MM.1S (cell line): ENCODE measurements around the gene SHOC1.

Experiments
- DNase-seq: peaks from one replicate; pipeline ENCODE4 v3.0.0-alpha.2; 2015
- H2AFZ ChIP-seq: fragments of 300-600 bp; sonication (generic); 2 replicates; pipeline ENCODE4 v1.6.0; 2016; ENCODE audit warnings: antibody characterized with exemption, low read length
- H3F3A ChIP-seq: fragments of 300-600 bp; sonication (generic); 2 replicates; pipeline ENCODE4 v1.6.1; 2016; ENCODE audit warnings: mild to moderate bottlenecking, antibody characterized with exemption, low read length, moderate library complexity, mixed read lengths; ENCODE audit not compliant: insufficient read depth
- H3K27ac ChIP-seq: fragments of 300-600 bp; sonication (generic); 2 replicates; pipeline ENCODE4 v1.5.1; 2016; ENCODE audit warnings: mild to moderate bottlenecking, low read length
- H3K27me3 ChIP-seq: fragments of 300-600 bp; sonication (generic); replicated peaks from 2 replicates; pipeline ENCODE4 v1.6.0; 2016; ENCODE audit warnings: low read length; ENCODE audit not compliant: insufficient read depth
- H3K36me3 ChIP-seq: fragments of 300-600 bp; sonication (generic); replicated peaks from 2 replicates; pipeline ENCODE4 v1.6.1; 2016; ENCODE audit warnings: mild to moderate bottlenecking, low read length, mixed read lengths; ENCODE audit not compliant: insufficient read depth
- H3K4me1 ChIP-seq: fragments of 300-600 bp; sonication (generic); 2 replicates; pipeline ENCODE4 v1.6.1; 2016; ENCODE audit warnings: low read length, mixed read lengths
- H3K4me2 ChIP-seq: fragments of 300-600 bp; sonication (generic); 2 replicates; pipeline ENCODE4 v1.6.0; 2016; ENCODE audit warnings: low read depth, low read length
- H3K4me3 ChIP-seq: fragments of 300-600 bp; sonication (generic); 2 replicates; pipeline ENCODE4 v1.5.1; 2016; ENCODE audit warnings: low read length, mixed read lengths
- H3K79me2 ChIP-seq: fragments of 300-600 bp; sonication (generic); 2 replicates; pipeline ENCODE4 v1.6.1; 2016; ENCODE audit warnings: mixed run types, low read length, mixed read lengths
- H3K9ac ChIP-seq: fragments of 300-600 bp; sonication (generic); 2 replicates; pipeline ENCODE4 v1.6.1; 2016; ENCODE audit warnings: low read length, mixed read lengths
- H3K9me2 ChIP-seq: fragments of 300-600 bp; sonication (generic); replicated peaks from 2 replicates; pipeline ENCODE4 v1.6.1; 2016; ENCODE audit warnings: mild to moderate bottlenecking, low read length, mixed read lengths; ENCODE audit not compliant: insufficient read depth
- H3K9me3 ChIP-seq: fragments of 300-600 bp; sonication (generic); replicated peaks from 2 replicates; pipeline ENCODE4 v1.6.1; 2016; ENCODE audit warnings: mild to moderate bottlenecking, low read length, mixed read lengths; ENCODE audit not compliant: insufficient read depth
- H4K20me1 ChIP-seq: fragments of 300-600 bp; sonication (generic); 2 replicates; pipeline ENCODE4 v1.6.1; 2016; ENCODE audit warnings: mild to moderate bottlenecking, low read length, moderate library complexity, mixed read lengths; ENCODE audit not compliant: insufficient read depth
- EZH2 ChIP-seq: fragments of 300-600 bp; sonication (generic); optimal IDR thresholded peaks from 2 replicates; pipeline ENCODE3; 2017; ENCODE audit warnings: low read depth, mild to moderate bottlenecking, antibody characterized with exemption, low read length, mixed read lengths
- EZH2phosphoT487 ChIP-seq: fragments of 300-600 bp; sonication (generic); IDR thresholded peaks from 2 replicates; pipeline ENCODE4 v1.6.1; 2018; ENCODE audit warnings: antibody characterized with exemption, low read length
- TF ChIP-seq, protein P1 (sequence below): fragments of 300-600 bp; sonication (generic); IDR thresholded peaks from 2 replicates; pipeline ENCODE4 v1.5.1; 2016; ENCODE audit warnings: antibody characterized with exemption, low read length, mixed read lengths

The SHOC1 gene

DNA sequence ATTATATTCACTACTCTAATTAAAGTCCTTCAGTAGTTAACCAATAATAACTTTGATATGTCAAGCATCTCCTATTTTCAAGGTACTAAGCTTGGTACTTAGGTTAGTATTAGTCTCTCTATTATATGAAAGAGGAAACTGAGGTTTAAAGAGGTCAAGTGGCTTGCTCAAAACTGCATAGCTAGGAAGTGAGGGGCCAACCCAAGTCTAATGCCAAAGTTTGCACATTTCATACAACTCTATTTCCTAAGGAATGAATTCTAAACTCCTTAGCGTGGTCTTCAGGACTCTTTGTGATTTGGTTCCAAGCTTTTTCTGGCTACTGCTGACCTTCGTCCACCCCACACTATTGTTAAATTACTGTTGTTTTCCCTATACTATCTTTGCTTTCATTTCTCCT is 9.9 kb upstream of the SHOC1 start:
- Histone ChIP-seq H3K4me2 (no peak overlapping the region), H3F3A (no peaks in the 10 kb centered on the region), H3K27ac (no peak overlapping the region), H3K36me3 (no peaks in the 10 kb centered on the region), H4K20me1 (no peaks in the 10 kb centered on the region), H3K27me3 (no peaks in the 10 kb centered on the region), H3K4me1 (no peaks in the 10 kb centered on the region), H3K79me2 (no peaks in the 10 kb centered on the region), H3K9ac (no peak overlapping the region), H2AFZ (no peak overlapping the region), H3K9me3 (no peaks in the 10 kb centered on the region), H3K9me2 (no peaks in the 10 kb centered on the region), H3K4me3 (no peak overlapping the region)
- TF ChIP-seq, protein P1, sequence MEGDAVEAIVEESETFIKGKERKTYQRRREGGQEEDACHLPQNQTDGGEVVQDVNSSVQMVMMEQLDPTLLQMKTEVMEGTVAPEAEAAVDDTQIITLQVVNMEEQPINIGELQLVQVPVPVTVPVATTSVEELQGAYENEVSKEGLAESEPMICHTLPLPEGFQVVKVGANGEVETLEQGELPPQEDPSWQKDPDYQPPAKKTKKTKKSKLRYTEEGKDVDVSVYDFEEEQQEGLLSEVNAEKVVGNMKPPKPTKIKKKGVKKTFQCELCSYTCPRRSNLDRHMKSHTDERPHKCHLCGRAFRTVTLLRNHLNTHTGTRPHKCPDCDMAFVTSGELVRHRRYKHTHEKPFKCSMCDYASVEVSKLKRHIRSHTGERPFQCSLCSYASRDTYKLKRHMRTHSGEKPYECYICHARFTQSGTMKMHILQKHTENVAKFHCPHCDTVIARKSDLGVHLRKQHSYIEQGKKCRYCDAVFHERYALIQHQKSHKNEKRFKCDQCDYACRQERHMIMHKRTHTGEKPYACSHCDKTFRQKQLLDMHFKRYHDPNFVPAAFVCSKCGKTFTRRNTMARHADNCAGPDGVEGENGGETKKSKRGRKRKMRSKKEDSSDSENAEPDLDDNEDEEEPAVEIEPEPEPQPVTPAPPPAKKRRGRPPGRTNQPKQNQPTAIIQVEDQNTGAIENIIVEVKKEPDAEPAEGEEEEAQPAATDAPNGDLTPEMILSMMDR, result no peak
- TF ChIP-seq EZH2, result no peak
- no peak for TF ChIP-seq EZH2phosphoT487
- no peak for DNase-seq

DNA sequence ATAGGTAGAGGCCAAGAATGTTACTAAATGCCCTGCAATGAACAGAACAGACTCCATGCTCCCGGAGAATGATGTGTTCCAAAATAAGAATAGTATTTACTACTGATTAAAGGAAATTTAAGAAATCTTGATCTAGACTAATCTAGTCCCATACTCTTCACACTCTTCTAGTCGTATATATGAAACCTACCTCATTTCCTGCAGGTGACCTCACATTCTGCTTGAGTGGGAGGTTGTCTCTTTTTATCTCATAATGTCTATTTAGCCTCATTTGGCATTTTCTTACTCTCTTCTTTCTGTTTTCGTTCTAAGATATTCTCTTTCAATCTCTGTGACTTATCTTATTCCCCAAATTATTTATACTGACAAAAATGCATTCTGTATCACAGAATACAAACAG is 9.2 kb upstream of the SHOC1 start:
- no peaks in the 10 kb centered on the region for H3F3A ChIP-seq
- H3K4me1 ChIP-seq, result no peaks in the 10 kb centered on the region
- no peaks in the 10 kb centered on the region for H3K9me2 ChIP-seq

DNA sequence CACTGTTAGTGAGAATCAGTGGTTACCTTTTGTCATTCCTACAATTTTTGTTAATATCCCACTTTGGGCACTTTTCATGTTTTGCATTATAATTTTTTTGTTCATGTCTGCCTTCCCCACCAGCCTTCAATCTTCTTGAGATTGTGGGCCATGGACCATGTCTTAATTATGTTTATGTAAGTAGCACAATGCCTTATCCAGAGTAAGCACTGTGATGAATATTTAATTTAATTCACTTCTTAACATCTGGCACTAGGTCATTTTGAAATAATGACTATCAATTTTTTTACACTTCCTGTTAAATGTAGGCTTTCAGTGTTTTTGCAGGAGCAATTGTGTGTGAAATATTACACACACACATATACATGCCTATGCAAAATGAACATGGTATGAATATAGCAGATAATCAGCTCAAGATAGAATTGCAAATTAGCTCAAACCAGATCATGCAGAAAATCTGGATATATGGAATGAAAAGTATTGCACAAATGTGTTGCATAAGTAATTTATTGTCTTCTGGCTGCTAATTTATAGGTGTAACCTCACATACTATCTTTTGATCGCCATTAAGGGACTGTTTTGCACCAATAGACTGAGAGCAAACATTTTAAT is 5.3 kb upstream of the SHOC1 start:
- no peaks in the 10 kb centered on the region for H3K4me1 ChIP-seq
- no peak for DNase-seq
- no peaks in the 10 kb centered on the region for H3K9me3 ChIP-seq
- H4K20me1 ChIP-seq, result no peaks in the 10 kb centered on the region
- H3K9me2 ChIP-seq, result no peaks in the 10 kb centered on the region
- no peak overlapping the region for H2AFZ ChIP-seq
- H3K4me3 ChIP-seq, result no peak overlapping the region
- H3F3A ChIP-seq, result no peaks in the 10 kb centered on the region
- H3K4me2 ChIP-seq, result no peak overlapping the region
- H3K9ac ChIP-seq, result no peak overlapping the region
- H3K27me3 ChIP-seq, result no peaks in the 10 kb centered on the region
- TF ChIP-seq, protein P1, result no peak
- TF ChIP-seq EZH2phosphoT487 (no peak), EZH2 (no peak)
- H3K79me2 ChIP-seq, result no peaks in the 10 kb centered on the region
- no peaks in the 10 kb centered on the region for H3K36me3 ChIP-seq
- H3K27ac ChIP-seq, result no peak overlapping the region

More for the DNA sequence above, 9.2 kb upstream of the SHOC1 start:
- H3K4me3 ChIP-seq, result no peak overlapping the region
- H2AFZ ChIP-seq, result no peak overlapping the region
- H3K27ac ChIP-seq, result no peak overlapping the region
- TF ChIP-seq, protein P1, result no peak
- no peak for TF ChIP-seq EZH2
- TF ChIP-seq EZH2phosphoT487, result no peak
- peak; percentile 12 for DNase-seq
- no peaks in the 10 kb centered on the region for H3K27me3 ChIP-seq
- H3K79me2 ChIP-seq, result no peaks in the 10 kb centered on the region
- no peaks in the 10 kb centered on the region for H4K20me1 ChIP-seq
- H3K36me3 ChIP-seq, result no peaks in the 10 kb centered on the region
- H3K9me3 ChIP-seq, result no peaks in the 10 kb centered on the region
- no peak overlapping the region for H3K9ac ChIP-seq
- no peak overlapping the region for H3K4me2 ChIP-seq
